Ishikawa (cell line): ENCODE results near the gene MAP3K19.

ENCODE experiments used
- CEBPB ChIP-seq: IDR thresholded peaks from 2 replicates; pipeline ENCODE4 v1.6.1; 2012
- CREB1 ChIP-seq: IDR thresholded peaks from 2 replicates; pipeline ENCODE4 v1.6.1; 2012; ENCODE audit warnings: low read depth
- EGR1 ChIP-seq: IDR thresholded peaks from 2 replicates; pipeline ENCODE4 v1.6.1; 2012
- EP300 ChIP-seq: IDR thresholded peaks from 2 replicates; pipeline ENCODE4 v1.6.1; 2012; ENCODE audit warnings: borderline replicate concordance
- FOXM1 ChIP-seq: IDR thresholded peaks from 2 replicates; pipeline ENCODE4 v1.6.1; 2012; ENCODE audit warnings: low read depth, borderline replicate concordance
- MAX ChIP-seq: IDR thresholded peaks from 2 replicates; pipeline ENCODE4 v1.6.1; 2012
- NFIC ChIP-seq: IDR thresholded peaks from 2 replicates; pipeline ENCODE4 v1.6.1; 2012
- RAD21 ChIP-seq: IDR thresholded peaks from 2 replicates; pipeline ENCODE4 v1.6.1; 2012; ENCODE audit warnings: low read depth
- REST ChIP-seq: IDR thresholded peaks from 2 replicates; pipeline ENCODE4 v1.6.1; 2012; ENCODE audit warnings: low read depth, mild to moderate bottlenecking
- TAF1 ChIP-seq: IDR thresholded peaks from 2 replicates; pipeline ENCODE4 v1.6.1; 2012; ENCODE audit warnings: low read depth, mild to moderate bottlenecking
- TCF12 ChIP-seq: IDR thresholded peaks from 2 replicates; pipeline ENCODE4 v1.6.1; 2012; ENCODE audit warnings: low read depth
- TEAD4 ChIP-seq: IDR thresholded peaks from 2 replicates; pipeline ENCODE4 v1.6.1; 2012
- USF1 ChIP-seq: IDR thresholded peaks from 2 replicates; pipeline ENCODE4 v1.6.1; 2012
- YY1 ChIP-seq: IDR thresholded peaks from 2 replicates; pipeline ENCODE4 v1.6.1; 2012; ENCODE audit warnings: low read depth
- ZBTB7A ChIP-seq: IDR thresholded peaks from 2 replicates; pipeline ENCODE4 v1.6.1; 2012; ENCODE audit warnings: low read depth

The MAP3K19 gene

GRCh38 chr2:134980639-134981038 is 66.6 kb downstream of the MAP3K19 start:
- no peak for TF ChIP-seq EP300
- TF ChIP-seq CREB1: no peak
- no peak for TF ChIP-seq NFIC
- no peak for TF ChIP-seq YY1
- no peak for TF ChIP-seq CEBPB
- TF ChIP-seq TCF12: no peak
- no peak for TF ChIP-seq MAX
- TF ChIP-seq USF1: no peak
- TF ChIP-seq RAD21: no peak
- TF ChIP-seq ZBTB7A: no peak
- no peak for TF ChIP-seq REST
- no peak for TF ChIP-seq FOXM1
- TF ChIP-seq TAF1: no peak
- TF ChIP-seq EGR1: no peak

- no peak for TF ChIP-seq TAF1
Measured at GRCh38 chr2:134979221-134979620, 68.0 kb downstream of the MAP3K19 start.

GRCh38 chr2:134976074-134976702 is 71.1 kb downstream of the MAP3K19 start:
- no peak for TF ChIP-seq NFIC
- no peak for TF ChIP-seq TAF1
- no peak for TF ChIP-seq CREB1
- no peak for TF ChIP-seq FOXM1
- no peak for TF ChIP-seq EP300
- no peak for TF ChIP-seq USF1
- TF ChIP-seq TCF12: no peak
- TF ChIP-seq RAD21: no peak
- no peak for TF ChIP-seq YY1
- TF ChIP-seq ZBTB7A: no peak
- TF ChIP-seq TEAD4: no peak
- no peak for TF ChIP-seq REST
- TF ChIP-seq MAX: no peak
- TF ChIP-seq EGR1: no peak

GRCh38 chr2:134975281-134976009 is 71.8 kb downstream of the MAP3K19 start:
- TF ChIP-seq YY1 (no peak), TCF12 (no peak), TEAD4 (no peak), CEBPB (no peak), RAD21 (no peak), ZBTB7A (no peak), NFIC (no peak), REST (no peak), MAX (no peak), TAF1 (no peak), FOXM1 (no peak)
